Endothelial cell of umbilical vein (primary cell): ENCODE results near the gene CERK. TPM values are rescaled to one million over a fixed set of nuclear protein-coding genes. Genes with fewer than 3 reads are reported as not detected.

Experiments used
- BruUV-seq: library from RNA; stranded (reverse); fragments of 400-500 nt; replicated peaks from 2 replicates; lab custom pipeline; 2021; lab: Mats Ljungman, UMichigan
- CTCF ChIA-PET: fragments of 300-600, 350-600 bp; sonication (Branson Sonifier 250); formaldehyde crosslinking; loops from one replicate; lab custom pipeline; 2021; ENCODE audit warnings: antibody characterized with exemption, inconsistent platforms; lab: Charles Lee
- POLR2A ChIA-PET: fragments of 300-600, 350-600 bp; sonication (Branson Sonifier 250); formaldehyde crosslinking; loops from one replicate; lab custom pipeline; 2021; ENCODE audit warnings: antibody characterized with exemption, inconsistent platforms; lab: Charles Lee
- DNase-seq: peaks from one replicate; pipeline ENCODE4 v3.0.0-alpha.2; 2011; ENCODE audit warnings: low read depth, low spot score
- FAIRE-seq: peaks from 2 replicates; lab custom pipeline; 2011; peaks lifted over from hg19 to GRCh38; lab: Jason Lieb, UNC
- H2AFZ ChIP-seq: 2 replicates; pipeline ENCODE4 v1.6.0; 2012; ENCODE audit warnings: low read depth, low read length, control low read depth, inconsistent platforms
- H3K27ac ChIP-seq: 2 replicates; pipeline ENCODE4 v1.5.1; 2011; ENCODE audit warnings: low read depth, mild to moderate bottlenecking, control low read depth, low read length, moderate library complexity; ENCODE audit not compliant: insufficient read depth
- H3K27me3 ChIP-seq, 2 experiments: 2 replicates each; pipeline versions ENCODE4 v1.6.0 to v1.6.1; 2011; ENCODE audit warnings: low read length in 2 of 2, mixed read lengths in 1 of 2; ENCODE audit not compliant: control insufficient read depth in 2 of 2, insufficient read depth in 2 of 2
- H3K36me3 ChIP-seq, 2 experiments: 2 replicates in 1 of 2; 3 replicates in 1 of 2; pipeline ENCODE4 v1.5.1; 2011; ENCODE audit warnings: low read length in 2 of 2, mild to moderate bottlenecking in 1 of 2, moderate library complexity in 1 of 2; ENCODE audit not compliant: control insufficient read depth in 2 of 2, insufficient read depth in 2 of 2; ENCODE audit errors: extremely low read depth in 1 of 2
- H3K4me1 ChIP-seq: 3 replicates; pipeline ENCODE4 v1.5.1; 2011; ENCODE audit warnings: mild to moderate bottlenecking, low read length; ENCODE audit not compliant: control insufficient read depth, insufficient read depth; ENCODE audit errors: extremely low read depth
- H3K4me2 ChIP-seq: 2 replicates; pipeline ENCODE4 v1.6.1; 2011; ENCODE audit warnings: low read length, control low read depth, mixed read lengths; ENCODE audit not compliant: insufficient read depth
- H3K4me3 ChIP-seq, 3 experiments: fragments of 200-600 bp in 1 of 3; sonication (generic), shearing (Covaris generic) in 1 of 3; replicated peaks in 1 of 3; 2 replicates each; pipeline ENCODE4 v1.5.1; 2011 to 2016; ENCODE audit warnings: control low read depth in 3 of 3, low read length in 3 of 3, mild to moderate bottlenecking in 2 of 3, inconsistent platforms in 1 of 3, low read depth in 1 of 3, moderate library complexity in 1 of 3; ENCODE audit not compliant: insufficient read depth in 1 of 3
- H3K79me2 ChIP-seq: 2 replicates; pipeline ENCODE4 v1.6.0; 2012; ENCODE audit warnings: low read length, inconsistent platforms; ENCODE audit not compliant: control insufficient read depth, insufficient read depth
- H3K9ac ChIP-seq: replicated peaks from 2 replicates; pipeline ENCODE3; 2011; ENCODE audit warnings: low read length, control low read depth; ENCODE audit not compliant: insufficient read depth; ENCODE audit errors: extremely low read depth
- H3K9me1 ChIP-seq: replicated peaks from 3 replicates; pipeline ENCODE4 v1.6.0; 2011; ENCODE audit warnings: mild to moderate bottlenecking, low read length; ENCODE audit not compliant: control insufficient read depth, insufficient read depth; ENCODE audit errors: extremely low read depth
- H3K9me3 ChIP-seq: replicated peaks from 2 replicates; pipeline ENCODE4 v1.5.1; 2012; ENCODE audit warnings: low read length, inconsistent platforms; ENCODE audit not compliant: control insufficient read depth, insufficient read depth
- H4K20me1 ChIP-seq: replicated peaks from 2 replicates; pipeline ENCODE3; 2011; ENCODE audit warnings: mild to moderate bottlenecking, low read length; ENCODE audit not compliant: control insufficient read depth, insufficient read depth; ENCODE audit errors: extremely low read depth
- MYC ChIP-seq: IDR thresholded peaks from one replicate; pipeline ENCODE4 v1.6.1; 2011; ENCODE audit warnings: mild to moderate bottlenecking, low read depth, low read length
- POLR2A ChIP-seq: IDR thresholded peaks from 2 replicates; pipeline ENCODE4 v1.6.1; 2012; ENCODE audit warnings: low read depth, mild to moderate bottlenecking, control low read depth, low read length
- dilution Hi-C: fragments of 300-500 bp; cut with MboI; formaldehyde crosslinking; loops from one replicate; pipeline ENCODE4 v1.15.0; 2019; ENCODE audit warnings: low sequenced_read_pairs; ENCODE audit not compliant: extremely low pct_ligation_motif_present
- intact Hi-C: fragments of 100-400 bp; cut with micrococcal nuclease; formaldehyde crosslinking; loops from one replicate; pipeline ENCODE4 v1.10.0; 2022
- polyA plus RNA-seq, 4 experiments: library from polyadenylated mRNA; depleted of rRNA in 3 of 4; stranded (reverse) in 3 of 4; unstranded in 1 of 4; fragments of >200 nt; gene quantifications; 2 replicates each; pipeline versions ENCODE4 v1.2.1 to v1.2.3, GENCODE V29; 2011 to 2012; ENCODE audit warnings: missing spikeins in 1 of 4
- total RNA-seq: library from RNA; stranded (reverse); gene quantifications from 2 replicates; pipeline ENCODE4 v1.2.3, GENCODE V29; 2021
- TF ChIP-seq, protein P1 (sequence below), 2 donors: IDR thresholded peaks; 1 replicate in 1 of 2; 2 replicates in 1 of 2; pipeline ENCODE4 v1.5.1; 2011; ENCODE audit warnings: low read length in 2 of 2, mild to moderate bottlenecking in 2 of 2, moderate library complexity in 2 of 2, control low read depth in 1 of 2, inconsistent platforms in 1 of 2, low read depth in 1 of 2; ENCODE audit not compliant: insufficient read depth in 1 of 2; ENCODE audit errors: extremely low read depth in 1 of 2
- TF ChIP-seq, protein P2 (sequence below): IDR thresholded peaks from 2 replicates; pipeline ENCODE4 v1.6.1; 2011; ENCODE audit not compliant: insufficient read depth, insufficient read length

Gene CERK
- total and polyA plus RNA-seq, 2 donors (not counting 3 experiments of a cell fraction or from before 2014, with no cell fraction given): 61.1 to 88.0 TPM

DNA sequence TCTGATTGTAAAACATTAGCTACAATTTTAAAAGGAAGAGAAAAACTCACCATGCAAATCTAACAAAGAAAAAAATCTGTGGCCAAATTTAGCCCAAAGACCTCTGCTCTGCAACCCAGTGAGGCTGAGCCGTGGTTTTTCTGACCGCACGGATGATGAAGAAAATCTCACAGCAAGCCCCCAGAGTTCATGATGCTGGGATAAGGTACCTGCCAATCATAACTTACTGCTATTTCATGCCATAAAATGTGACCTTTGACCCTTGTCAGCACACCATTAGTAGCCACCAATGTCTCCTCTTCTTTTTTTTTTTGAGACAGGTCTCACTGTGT lies 11.1 kb downstream of the CERK start:
- ChIA-PET CTCF (interaction anchor here (1.1 to 1.3 kb wide), 2 partner anchors 31 to 72 kb away, joined by 3 read pairs; no protein-coding TSS in a partner anchor), POLR2A (no interaction called here)
- Histone ChIP-seq H3K9me1 (no peaks in the 10 kb centered on the region), H3K4me2 (no peak overlapping the region), H3K9ac (no peak overlapping the region), H3K4me1 (no peaks in the 10 kb centered on the region), H2AFZ (no peak overlapping the region), H3K27ac (no peak overlapping the region), H3K4me3 (no peak overlapping the region), H4K20me1 (no peaks in the 10 kb centered on the region), H3K36me3 (peaks cover 4 to 34% of the 10 kb centered on the region in 2 experiments), H3K9me3 (no peaks in the 10 kb centered on the region), H3K27me3 (no peaks in the 10 kb centered on the region), H3K79me2 (peaks cover 98% of the 10 kb centered on the region)
- FAIRE-seq (no peak), DNase-seq (no peak)
- TF ChIP-seq MYC (no peak), POLR2A (no peak)
- TF ChIP-seq, protein P1, sequence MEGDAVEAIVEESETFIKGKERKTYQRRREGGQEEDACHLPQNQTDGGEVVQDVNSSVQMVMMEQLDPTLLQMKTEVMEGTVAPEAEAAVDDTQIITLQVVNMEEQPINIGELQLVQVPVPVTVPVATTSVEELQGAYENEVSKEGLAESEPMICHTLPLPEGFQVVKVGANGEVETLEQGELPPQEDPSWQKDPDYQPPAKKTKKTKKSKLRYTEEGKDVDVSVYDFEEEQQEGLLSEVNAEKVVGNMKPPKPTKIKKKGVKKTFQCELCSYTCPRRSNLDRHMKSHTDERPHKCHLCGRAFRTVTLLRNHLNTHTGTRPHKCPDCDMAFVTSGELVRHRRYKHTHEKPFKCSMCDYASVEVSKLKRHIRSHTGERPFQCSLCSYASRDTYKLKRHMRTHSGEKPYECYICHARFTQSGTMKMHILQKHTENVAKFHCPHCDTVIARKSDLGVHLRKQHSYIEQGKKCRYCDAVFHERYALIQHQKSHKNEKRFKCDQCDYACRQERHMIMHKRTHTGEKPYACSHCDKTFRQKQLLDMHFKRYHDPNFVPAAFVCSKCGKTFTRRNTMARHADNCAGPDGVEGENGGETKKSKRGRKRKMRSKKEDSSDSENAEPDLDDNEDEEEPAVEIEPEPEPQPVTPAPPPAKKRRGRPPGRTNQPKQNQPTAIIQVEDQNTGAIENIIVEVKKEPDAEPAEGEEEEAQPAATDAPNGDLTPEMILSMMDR (IDR thresholded peaks at IDR 0.05; ENCODE audit: extremely low read depth in 1 of 2, insufficient read depth in 1 of 2, low read depth in 1 of 2, low read length in 2 of 2): no peak
- TF ChIP-seq, protein P2, sequence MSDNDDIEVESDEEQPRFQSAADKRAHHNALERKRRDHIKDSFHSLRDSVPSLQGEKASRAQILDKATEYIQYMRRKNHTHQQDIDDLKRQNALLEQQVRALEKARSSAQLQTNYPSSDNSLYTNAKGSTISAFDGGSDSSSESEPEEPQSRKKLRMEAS: no peak
- intact Hi-C loops: no loop called here
- BruUV-seq: no TSS peak
- dilution Hi-C loops: no loop called here
